HPDE6-E6E7 (cell line): Measurements from ENCODE around the gene RNF220.
"Not testable (repeated sequence)": the region's sequence is repeated elsewhere in the genome, so short reads cannot be mapped to it uniquely, and the experiment has no call there.

Experiments used
- DNase-seq: peaks from one replicate; pipeline ENCODE4 v3.0.0; 2011; ENCODE audit warnings: missing footprints; ENCODE audit errors: extremely low spot score

RNF220 gene

GRCh38 chr1:44653107-44653964 lies 248.3 kb downstream of the RNF220 start:
- DNase-seq, result no peak

GRCh38 chr1:44654621-44655187 lies 249.6 kb downstream of the RNF220 start:
- DNase-seq, result no peak

- peak; percentile 38 for DNase-seq
Observed at GRCh38 chr1:44655609-44656008, 250.6 kb downstream of the RNF220 start.

GRCh38 chr1:44659566-44659965 lies 254.5 kb downstream of the RNF220 start:
- DNase-seq, result no peak

GRCh38 chr1:44660176-44660575 lies 255.1 kb downstream of the RNF220 start:
- no peak for DNase-seq

- DNase-seq, result no peak
Observed at GRCh38 chr1:44661781-44662682, 257.0 kb downstream of the RNF220 start.

- DNase-seq, result no peak
Observed at GRCh38 chr1:44662683-44663030, 257.6 kb downstream of the RNF220 start.

- DNase-seq, result no peak
Observed at GRCh38 chr1:44663417-44663816, 258.4 kb downstream of the RNF220 start.

GRCh38 chr1:44664730-44665370 lies 259.8 kb downstream of the RNF220 start:
- no peak for DNase-seq

- DNase-seq, result not testable (repeated sequence)
Observed at GRCh38 chr1:44666719-44667118, 261.7 kb downstream of the RNF220 start.

GRCh38 chr1:44670751-44671640 lies 265.9 kb downstream of the RNF220 start:
- no peak for DNase-seq

- DNase-seq, result no peak
Observed at GRCh38 chr1:44672254-44672955, 267.4 kb downstream of the RNF220 start.

GRCh38 chr1:44672961-44673674 lies 268.1 kb downstream of the RNF220 start:
- no peak for DNase-seq

- DNase-seq, result no peak
Observed at GRCh38 chr1:44673675-44674112, 268.6 kb downstream of the RNF220 start.

- peak; percentile 99 for DNase-seq
Observed at GRCh38 chr1:44674113-44675000, 269.3 kb downstream of the RNF220 start, which contains the start of the genes ARMH1 and TMEM53. ARMH1 (plus strand) TSS chr1:44674714; CDS start chr1:44689698, 14,984 bp downstream. TMEM53 (minus strand) TSS chr1:44674481; CDS start chr1:44674391, 90 bp downstream.

- DNase-seq, result no peak
Observed at GRCh38 chr1:44675186-44675585, 270.1 kb downstream of the RNF220 start.

GRCh38 chr1:44676484-44677200 lies 271.6 kb downstream of the RNF220 start:
- no peak for DNase-seq
